Diencephalon (tissue), 1 donor: ENCODE measurements around the gene ACP5. TPM values are rescaled to one million over a fixed set of nuclear protein-coding genes. Genes with fewer than 3 reads are reported as not detected.

Source experiments
- total RNA-seq: library from RNA; depleted of rRNA; stranded (reverse); fragments of >200 nt; gene quantifications from one replicate; pipeline ENCODE4 v1.2.3, GENCODE V29; 2014

Gene ACP5
- 0.46 TPM for total RNA-seq

GRCh38 chr19:11577451-11578257 is at the start of gene ACP5:
ACP5 (minus strand) TSS chr19:11577645; CDS start chr19:11577317, 328 bp downstream.

GRCh38 chr19:11597202-11598102 is 20.0 kb upstream of the ACP5 start, which contains the start of gene ZNF627:
ZNF627 (plus strand) TSS chr19:11597483; CDS start chr19:11597628, 145 bp downstream.

GRCh38 chr19:11558881-11559828 is 18.3 kb downstream of the ACP5 start, which contains the start of gene ELOF1:
ELOF1 (minus strand) TSS chr19:11559230; CDS start chr19:11554347, 4,883 bp downstream.

GRCh38 chr19:11538232-11539036 is 39.0 kb downstream of the ACP5 start, which contains the start of gene CNN1:
CNN1 (plus strand) TSS chr19:11538851; CDS start chr19:11538928, 77 bp downstream.

GRCh38 chr19:11528551-11529341 is 48.7 kb downstream of the ACP5 start, which contains the start of gene ECSIT:
ECSIT (minus strand) TSS chr19:11529134; CDS start chr19:11519170, 9,964 bp downstream.

Other genes with a start within 250 kb of the ACP5 start
- gene RAB3D, start 238.0 kb downstream of the ACP5 start, total RNA-seq: 28.8 TPM
- 53.1 TPM for gene TMEM205, start 231.4 kb downstream of the ACP5 start, total RNA-seq
- 6.7 TPM for gene CCDC159, start 231.1 kb downstream of the ACP5 start, total RNA-seq
- 66.7 TPM for gene PLPPR2, start 222.2 kb downstream of the ACP5 start, total RNA-seq
- 1.2 TPM for gene SWSAP1, start 203.0 kb downstream of the ACP5 start, total RNA-seq
- 3.2 TPM for gene EPOR, start 193.3 kb downstream of the ACP5 start, total RNA-seq
- not detected for gene RGL3, start 158.3 kb downstream of the ACP5 start, total RNA-seq
- gene ODAD3, start 142.5 kb downstream of the ACP5 start, total RNA-seq: 2.8 TPM
- 53.1 TPM for gene PRKCSH, start 142.0 kb downstream of the ACP5 start, total RNA-seq
- gene ELAVL3, start 96.6 kb downstream of the ACP5 start, total RNA-seq: 118 TPM
- gene ZNF653, start 71.8 kb downstream of the ACP5 start, total RNA-seq: 19.6 TPM
- gene ECSIT, start 48.5 kb downstream of the ACP5 start, total RNA-seq: 49.6 TPM
- 0.46 TPM for gene CNN1, start 38.8 kb downstream of the ACP5 start, total RNA-seq
- gene ELOF1, start 18.4 kb downstream of the ACP5 start, total RNA-seq: 22.8 TPM
- 58.8 TPM for gene ZNF627, start 19.8 kb upstream of the ACP5 start, total RNA-seq
- 23.8 TPM for gene ZNF823, start 161.3 kb upstream of the ACP5 start, total RNA-seq
- 35.8 TPM for gene ZNF441, start 189.4 kb upstream of the ACP5 start, total RNA-seq
- 14.8 TPM for gene ZNF491, start 220.9 kb upstream of the ACP5 start, total RNA-seq
- 19.4 TPM for gene ZNF440, start 236.6 kb upstream of the ACP5 start, total RNA-seq